GM11168 (cell line): ENCODE data around the gene TNFRSF1B.

Experiments
- in situ Hi-C: fragments of 300-500 bp; cut with MboI; formaldehyde crosslinking; loops from one replicate; pipeline ENCODE4 v1.12.0; 2022; ENCODE audit warnings: low sequenced_read_pairs; ENCODE audit not compliant: unreplicated experiment

The TNFRSF1B gene

DNA sequence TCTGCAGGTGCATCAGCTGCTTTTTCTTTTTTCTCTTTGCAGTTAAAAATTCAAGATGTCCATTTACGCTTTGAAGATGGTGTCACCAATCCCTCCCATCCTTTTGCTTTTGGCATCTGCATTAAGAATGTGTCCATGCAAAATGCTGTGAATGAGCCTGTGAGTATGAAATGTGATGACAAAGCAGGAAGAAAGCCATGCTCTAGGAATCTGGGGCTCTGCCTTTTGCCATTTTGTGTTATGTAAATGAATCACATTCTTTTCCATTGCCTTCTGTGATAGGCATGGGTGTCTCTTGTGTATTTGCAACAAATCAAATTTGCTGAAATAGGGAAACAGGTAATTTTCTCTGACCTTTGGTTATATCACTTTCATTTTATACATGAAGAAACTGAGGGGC lies 82.4 kb downstream of the TNFRSF1B start:
- in situ Hi-C loops = no loop called here

DNA sequence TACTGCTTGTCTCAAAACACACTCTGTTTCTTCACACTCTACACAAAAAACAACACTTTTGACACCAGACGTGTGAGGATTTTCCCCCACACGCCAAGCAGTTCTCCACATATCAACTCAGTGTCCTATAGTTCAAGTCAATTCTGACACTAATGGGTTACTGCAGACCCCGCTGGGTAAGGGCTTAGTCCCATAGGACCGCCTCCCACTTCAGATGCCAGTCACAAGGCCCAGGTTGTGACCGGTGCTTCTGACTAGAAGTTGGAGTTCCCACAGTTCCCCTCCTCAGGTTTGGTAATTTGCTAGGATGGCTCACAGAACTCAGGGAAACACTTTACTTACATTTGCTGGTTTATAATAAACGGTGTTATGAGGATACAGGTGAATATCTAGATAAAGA lies 83.0 kb downstream of the TNFRSF1B start:
- in situ Hi-C loops = no loop called here

DNA sequence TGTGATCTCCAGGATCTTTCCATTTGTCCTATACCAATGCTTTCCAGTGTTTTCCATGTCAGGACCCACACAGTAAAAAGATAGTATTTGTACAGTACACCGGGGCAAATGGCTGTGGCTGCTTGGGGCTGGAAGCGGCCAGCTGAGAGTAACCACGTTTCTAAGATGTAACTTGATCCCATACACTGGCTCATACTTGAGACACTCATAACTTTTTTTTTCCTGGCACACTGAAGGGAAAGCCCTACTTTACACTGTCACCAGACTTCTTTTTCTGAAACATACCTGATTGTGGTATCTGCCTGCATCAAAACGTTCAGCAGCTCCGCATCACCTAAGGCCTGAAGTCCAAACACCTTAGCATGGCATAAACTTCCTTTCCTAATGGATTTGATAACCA lies 84.7 kb downstream of the TNFRSF1B start:
- in situ Hi-C loops = no loop called here

DNA sequence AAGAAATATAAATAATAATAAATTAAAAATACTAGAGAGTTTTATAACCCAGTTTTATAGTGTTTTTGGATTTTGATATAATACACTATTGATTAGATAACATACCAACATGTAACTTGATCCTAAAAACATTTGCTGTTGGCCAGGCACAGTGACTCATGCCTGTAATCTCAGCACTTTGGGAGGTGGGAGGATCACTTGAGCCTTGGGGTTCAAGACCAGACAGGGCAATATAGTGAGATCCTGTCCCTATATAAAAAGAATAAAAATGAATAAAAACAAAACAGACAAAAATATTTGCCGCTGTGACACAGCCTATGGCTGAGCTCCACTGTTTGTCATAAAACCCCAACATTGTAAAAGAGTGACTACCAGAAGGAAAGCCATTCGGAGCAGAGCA lies 89.1 kb downstream of the TNFRSF1B start:
- in situ Hi-C loops = no loop called here

DNA sequence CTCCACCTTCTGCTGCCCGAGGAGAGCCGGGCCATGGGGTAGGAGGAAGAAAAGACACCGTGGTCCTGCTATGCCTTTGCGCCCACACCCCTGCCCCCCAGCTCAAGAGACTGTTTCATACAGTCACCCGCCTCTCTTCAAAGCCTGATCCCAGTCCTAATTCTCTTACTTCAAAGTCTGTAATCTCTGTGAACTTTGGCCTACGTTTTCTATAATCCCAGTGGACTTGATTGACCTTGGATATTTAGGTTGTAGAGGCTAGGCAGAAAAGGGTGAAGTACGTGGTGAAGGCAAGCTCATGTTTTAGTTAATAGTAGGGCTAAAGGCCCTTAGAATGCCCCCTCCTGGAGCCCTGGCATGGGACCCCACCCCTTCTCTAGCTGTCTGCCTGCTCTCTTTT lies 91.5 kb downstream of the TNFRSF1B start:
- in situ Hi-C loops = no loop called here
